Suprapubic skin (tissue), 3 donors: ENCODE measurements around the gene ABCA4.

Experiments
- CTCF ChIP-seq, 2 donors: fragments of 200-600 bp in 1 of 2; fragments of 450-650 bp in 1 of 2; sonication (generic) in 1 of 2; IDR thresholded peaks; one replicate each; pipeline ENCODE4 v1.5.1; 2016 to 2019; ENCODE audit warnings: antibody characterized with exemption in 2 of 2, mild to moderate bottlenecking in 1 of 2, moderate library complexity in 1 of 2
- EP300 ChIP-seq: sonication (generic); formaldehyde crosslinking; IDR thresholded peaks from one replicate; pipeline ENCODE4 v1.6.1; 2017; ENCODE audit warnings: antibody characterized with exemption

DNA sequence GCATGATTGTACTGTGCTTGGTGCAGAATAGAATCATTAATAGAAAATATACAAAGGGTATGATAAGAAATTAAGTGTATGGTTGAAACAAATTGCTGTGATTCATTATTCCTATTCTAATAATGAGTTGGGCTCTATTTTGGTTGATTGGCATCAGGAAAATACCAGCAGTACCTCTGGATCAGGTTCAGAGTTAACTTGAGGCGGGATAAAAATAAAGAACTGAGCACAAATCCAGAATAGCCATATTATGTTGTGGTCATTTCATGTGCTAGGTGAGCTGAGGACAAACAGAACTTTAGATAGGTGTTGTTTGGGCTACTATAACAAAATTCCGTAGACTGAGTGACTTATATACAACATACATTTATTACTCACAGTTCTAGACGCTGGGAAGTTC lies 151.1 kb downstream of the ABCA4 start:
- TF ChIP-seq CTCF (IDR thresholded peaks at IDR 0.05) = no peak
- TF ChIP-seq EP300 = no peak
